NCI-H2107 (cell line): ENCODE data around the gene NEK10.

Source experiments
- DNase-seq: peaks from one replicate; lab custom pipeline; 2025; lab: John Stamatoyannopoulos, UW

NEK10 gene

GRCh38 chr3:27176256-27176655, 192.9 kb downstream of the NEK10 start:
- no peak for DNase-seq

GRCh38 chr3:27174530-27174929, 194.7 kb downstream of the NEK10 start:
- DNase-seq: no peak

- DNase-seq: no peak
These were observed 198.1 kb downstream of the NEK10 start for GRCh38 chr3:27171113-27171512.

GRCh38 chr3:27166888-27167287, 202.3 kb downstream of the NEK10 start:
- no peak for DNase-seq

GRCh38 chr3:27165321-27165721, 203.9 kb downstream of the NEK10 start:
- no peak for DNase-seq

- no peak for DNase-seq
These were observed 208.3 kb downstream of the NEK10 start for GRCh38 chr3:27160779-27161287.

GRCh38 chr3:27160146-27160545, 209.0 kb downstream of the NEK10 start:
- no peak for DNase-seq

GRCh38 chr3:27147215-27147614, 222.0 kb downstream of the NEK10 start:
- no peak for DNase-seq

GRCh38 chr3:27146786-27147185, 222.4 kb downstream of the NEK10 start:
- DNase-seq: no peak

GRCh38 chr3:27145719-27146118, 223.5 kb downstream of the NEK10 start:
- DNase-seq: no peak

GRCh38 chr3:27141668-27142067, 227.5 kb downstream of the NEK10 start:
- no peak for DNase-seq

GRCh38 chr3:27138562-27138961, 230.6 kb downstream of the NEK10 start:
- DNase-seq: no peak

- no peak for DNase-seq
These were observed 231.2 kb downstream of the NEK10 start for GRCh38 chr3:27138005-27138404.

GRCh38 chr3:27134171-27134796, 234.9 kb downstream of the NEK10 start:
- DNase-seq: no peak

GRCh38 chr3:27133060-27133459, 236.1 kb downstream of the NEK10 start:
- DNase-seq: no peak

GRCh38 chr3:27130796-27131195, 238.4 kb downstream of the NEK10 start:
- no peak for DNase-seq

GRCh38 chr3:27127879-27128278, 241.3 kb downstream of the NEK10 start:
- no peak for DNase-seq

GRCh38 chr3:27127195-27127594, 242.0 kb downstream of the NEK10 start:
- DNase-seq: no peak

- DNase-seq: no peak
These were observed 243.2 kb downstream of the NEK10 start for GRCh38 chr3:27125821-27126501.

GRCh38 chr3:27119639-27120038, 249.5 kb downstream of the NEK10 start:
- no peak for DNase-seq

- no peak for DNase-seq
These were observed 253.8 kb downstream of the NEK10 start for GRCh38 chr3:27115352-27115751.

- no peak for DNase-seq
These were observed 254.5 kb downstream of the NEK10 start for GRCh38 chr3:27114684-27115083.

GRCh38 chr3:27114129-27114528, 255.1 kb downstream of the NEK10 start:
- DNase-seq: no peak

- DNase-seq: no peak
These were observed 259.2 kb downstream of the NEK10 start for GRCh38 chr3:27110020-27110419.
